ENCODE measurements around the gene ITLN1. TPM values are rescaled to one million over a fixed set of nuclear protein-coding genes. Genes with fewer than 3 reads are reported as not detected.
"Not testable (repeated sequence)": the region's sequence is repeated elsewhere in the genome, so short reads cannot be mapped to it uniquely, and the experiment has no call there.

Gene ITLN1
- total RNA-seq, 1 donor from 2014 or later: 1.0 TPM

DNA sequence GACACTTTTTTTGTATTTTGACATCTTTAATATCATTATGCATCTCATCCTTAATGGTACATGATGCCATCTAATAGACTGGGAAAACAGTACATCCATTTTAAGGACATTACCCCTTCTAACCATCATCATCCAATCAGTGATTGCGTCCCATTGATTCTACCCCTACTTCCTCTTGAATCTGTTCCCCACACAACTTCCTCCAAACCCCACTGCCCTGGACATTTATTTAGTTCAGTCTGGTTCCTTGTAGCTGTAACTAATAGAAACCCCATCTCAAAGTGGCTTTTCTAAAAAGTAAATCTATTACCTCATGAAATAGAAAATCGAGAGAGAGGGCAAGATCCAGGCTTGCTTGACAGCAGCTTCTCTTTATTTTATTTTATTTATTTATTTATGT lies 2.1 kb upstream of the ITLN1 start:
- no peak for DNase-seq
- Histone ChIP-seq H3K36me3 (no peaks in the 10 kb centered on the region), H3K4me1 (no peaks in the 10 kb centered on the region), H3K4me3 (no peak overlapping the region), H3K27ac (replicated peaks) (no peak overlapping the region), H3K27me3 (ENCODE audit: low read depth) (peaks cover 15% of the 10 kb centered on the region), H3K9me3 (replicated peaks) (no peaks in the 10 kb centered on the region)
- intact Hi-C loops (cut with micrococcal nuclease): no loop called here
- TF ChIP-seq, protein P1, sequence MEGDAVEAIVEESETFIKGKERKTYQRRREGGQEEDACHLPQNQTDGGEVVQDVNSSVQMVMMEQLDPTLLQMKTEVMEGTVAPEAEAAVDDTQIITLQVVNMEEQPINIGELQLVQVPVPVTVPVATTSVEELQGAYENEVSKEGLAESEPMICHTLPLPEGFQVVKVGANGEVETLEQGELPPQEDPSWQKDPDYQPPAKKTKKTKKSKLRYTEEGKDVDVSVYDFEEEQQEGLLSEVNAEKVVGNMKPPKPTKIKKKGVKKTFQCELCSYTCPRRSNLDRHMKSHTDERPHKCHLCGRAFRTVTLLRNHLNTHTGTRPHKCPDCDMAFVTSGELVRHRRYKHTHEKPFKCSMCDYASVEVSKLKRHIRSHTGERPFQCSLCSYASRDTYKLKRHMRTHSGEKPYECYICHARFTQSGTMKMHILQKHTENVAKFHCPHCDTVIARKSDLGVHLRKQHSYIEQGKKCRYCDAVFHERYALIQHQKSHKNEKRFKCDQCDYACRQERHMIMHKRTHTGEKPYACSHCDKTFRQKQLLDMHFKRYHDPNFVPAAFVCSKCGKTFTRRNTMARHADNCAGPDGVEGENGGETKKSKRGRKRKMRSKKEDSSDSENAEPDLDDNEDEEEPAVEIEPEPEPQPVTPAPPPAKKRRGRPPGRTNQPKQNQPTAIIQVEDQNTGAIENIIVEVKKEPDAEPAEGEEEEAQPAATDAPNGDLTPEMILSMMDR (IDR thresholded peaks at IDR 0.05; ENCODE audit: borderline replicate concordance): no peak

DNA sequence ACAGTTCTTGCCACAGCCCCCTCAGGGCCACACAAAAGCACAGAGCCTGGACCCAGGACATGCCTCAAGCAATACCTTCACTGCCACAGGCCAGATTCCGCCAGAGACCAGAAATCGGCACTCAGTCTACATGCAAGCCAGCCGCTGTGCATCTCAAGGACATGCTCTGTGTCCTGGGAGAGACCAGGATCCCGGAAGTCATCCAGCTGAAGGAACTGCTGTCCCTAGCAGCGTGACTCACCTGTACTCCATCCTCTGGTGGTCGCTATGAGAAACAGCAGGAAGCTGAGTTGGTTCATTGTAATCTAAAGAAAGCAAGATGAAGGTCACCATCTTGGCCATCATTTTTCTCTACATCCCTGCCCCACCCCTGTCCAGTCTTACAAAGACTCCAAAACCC lies 401 bp downstream of the ITLN1 start:
- intact Hi-C loops (cut with micrococcal nuclease): no loop called here

DNA sequence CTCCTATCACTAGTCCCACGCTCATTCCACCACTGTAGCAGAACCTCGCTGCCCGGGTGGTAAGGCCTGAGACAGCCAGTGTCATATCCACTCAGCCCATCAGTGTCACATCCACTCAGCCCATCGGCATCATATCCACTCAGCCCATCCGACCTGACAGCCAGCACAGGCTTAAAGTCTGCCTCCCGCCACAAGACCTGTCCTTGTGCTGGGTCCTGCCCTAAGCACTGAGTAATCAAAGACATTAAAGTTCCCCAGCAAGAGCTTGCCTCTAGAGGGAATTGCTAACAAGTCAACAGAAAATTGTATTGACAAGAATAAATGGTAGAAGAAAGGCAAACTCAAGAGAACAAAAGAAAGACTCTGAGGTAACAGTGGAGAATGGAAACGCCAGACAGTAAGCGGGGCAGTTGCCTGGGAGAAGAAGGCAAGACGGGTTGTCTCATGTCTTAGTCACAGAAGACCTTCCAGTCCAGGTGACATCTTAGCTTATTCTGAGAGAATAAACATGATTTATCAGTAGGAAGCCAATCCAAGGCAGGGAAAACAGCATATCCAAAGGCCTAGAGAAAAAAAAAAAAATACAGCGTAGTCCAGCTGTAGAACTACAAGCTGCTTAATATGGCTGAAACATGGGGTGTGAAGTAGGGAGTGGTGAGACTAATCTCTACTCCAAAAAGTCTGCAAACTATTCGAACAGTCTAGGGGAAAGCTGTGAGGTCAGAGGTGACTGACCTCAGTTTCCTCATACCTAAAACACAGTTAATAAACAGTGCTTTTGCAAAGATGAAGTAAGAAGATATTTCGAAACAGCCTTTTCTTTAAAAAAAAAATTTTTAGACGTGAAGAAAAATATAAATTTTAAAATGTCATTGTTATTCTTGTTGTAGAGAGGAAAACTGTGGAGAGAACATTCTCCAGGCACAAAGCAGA lies 1.1 kb downstream of the ITLN1 start:
- TF ChIP-seq, protein P1 (IDR thresholded peaks at IDR 0.05; ENCODE audit: borderline replicate concordance): no peak
- H3K27me3 ChIP-seq (ENCODE audit: low read depth): peaks cover 3% of the 10 kb centered on the region
- intact Hi-C loops (cut with micrococcal nuclease): no loop called here

More for the DNA sequence above, 401 bp downstream of the ITLN1 start:
- no peaks in the 10 kb centered on the region for H3K9me3 ChIP-seq (replicated peaks)
- TF ChIP-seq, protein P1 (IDR thresholded peaks at IDR 0.05; ENCODE audit: borderline replicate concordance): no peak
- DNase-seq: no peak
- H3K27ac ChIP-seq (replicated peaks): no peak overlapping the region
- peaks cover 5% of the 10 kb centered on the region for H3K27me3 ChIP-seq (ENCODE audit: low read depth)
- H3K4me1 ChIP-seq: no peaks in the 10 kb centered on the region
- H3K36me3 ChIP-seq: no peaks in the 10 kb centered on the region
- no peak overlapping the region for H3K4me3 ChIP-seq

DNA sequence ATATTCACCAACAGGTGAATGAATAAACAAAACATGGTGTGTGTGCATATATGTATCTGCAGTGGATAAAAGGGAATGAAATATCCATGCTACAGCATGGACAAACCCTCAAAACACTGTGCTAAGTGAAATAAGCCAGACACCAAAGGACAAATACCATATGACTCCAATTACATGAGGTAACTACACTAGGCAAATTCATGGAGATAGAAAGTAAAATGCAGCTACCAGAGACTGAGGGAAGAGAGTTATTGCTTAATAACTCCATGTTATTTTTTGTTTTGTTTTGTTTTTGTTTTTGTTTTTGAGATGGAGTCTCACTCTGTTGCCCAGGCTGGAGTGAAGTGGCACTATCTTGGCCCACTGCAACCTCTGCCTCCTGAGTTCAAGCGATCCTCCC lies 2.4 kb downstream of the ITLN1 start:
- TF ChIP-seq, protein P1 (IDR thresholded peaks at IDR 0.05; ENCODE audit: borderline replicate concordance): no peak
- Histone ChIP-seq H3K27ac (replicated peaks) (no peak overlapping the region), H3K4me3 (no peak overlapping the region)

More for the DNA sequence above, 1.1 kb downstream of the ITLN1 start:
- DNase-seq: no peak
- Histone ChIP-seq H3K4me1 (no peaks in the 10 kb centered on the region), H3K4me3 (no peak overlapping the region), H3K27ac (replicated peaks) (no peak overlapping the region), H3K9me3 (replicated peaks) (no peaks in the 10 kb centered on the region), H3K36me3 (no peaks in the 10 kb centered on the region)

DNA sequence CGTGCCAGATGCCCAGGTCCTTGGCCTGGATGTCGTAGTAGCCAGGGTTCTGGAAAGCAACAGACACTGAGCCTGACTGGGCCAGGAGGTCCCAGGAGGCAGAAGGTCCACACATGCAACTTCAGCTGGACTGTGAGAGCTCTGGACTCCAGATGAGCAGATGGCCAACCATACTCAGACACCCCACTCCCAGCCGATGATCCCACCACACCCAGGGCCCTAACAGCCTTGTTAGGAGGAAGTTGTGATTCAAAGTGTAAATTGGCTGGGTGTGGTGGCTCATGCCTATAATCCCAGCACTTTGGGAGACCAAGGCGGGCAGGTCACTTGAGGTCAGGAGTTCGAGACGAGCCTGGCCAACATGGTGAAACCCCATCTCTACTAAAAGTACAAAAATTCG lies 3.7 kb downstream of the ITLN1 start:
- H3K4me1 ChIP-seq; H3K9me3 ChIP-seq (replicated peaks); H3K4me3 ChIP-seq; H3K36me3 ChIP-seq; DNase-seq; H3K27me3 ChIP-seq (ENCODE audit: low read depth); intact Hi-C loops (cut with micrococcal nuclease); H3K27ac ChIP-seq (replicated peaks): not testable (repeated sequence)

More for the DNA sequence above, 2.4 kb downstream of the ITLN1 start:
- no peak for DNase-seq
- Histone ChIP-seq H3K4me1 (no peaks in the 10 kb centered on the region), H3K27me3 (ENCODE audit: low read depth) (no peaks in the 10 kb centered on the region), H3K36me3 (no peaks in the 10 kb centered on the region), H3K9me3 (replicated peaks) (no peaks in the 10 kb centered on the region)
- intact Hi-C loops (cut with micrococcal nuclease): no loop called here

DNA sequence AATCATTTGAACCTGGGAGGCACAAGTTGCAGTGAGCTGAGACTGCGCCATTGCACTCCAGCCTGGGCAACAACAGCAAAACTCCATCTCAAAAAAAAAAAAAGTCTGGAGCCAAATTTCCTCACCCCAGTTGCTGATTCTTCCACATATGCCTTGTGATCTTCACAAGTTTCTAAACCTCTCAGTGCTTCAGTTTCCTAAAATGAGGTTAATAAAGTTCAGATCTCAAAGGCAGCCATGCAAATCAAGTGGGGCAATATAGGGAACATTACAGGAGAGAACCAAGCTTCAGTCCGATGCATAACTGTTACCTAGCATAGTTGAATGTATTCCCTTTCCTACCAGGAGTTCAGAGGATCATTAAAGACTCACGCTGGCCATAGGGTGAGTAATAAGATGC lies 4.8 kb downstream of the ITLN1 start:
- H3K27ac ChIP-seq (replicated peaks): no peak overlapping the region
- TF ChIP-seq, protein P1 (IDR thresholded peaks at IDR 0.05; ENCODE audit: borderline replicate concordance): no peak
- intact Hi-C loops (cut with micrococcal nuclease): no loop called here

More for the DNA sequence above, 4.8 kb downstream of the ITLN1 start:
- Histone ChIP-seq H3K27me3 (ENCODE audit: low read depth) (no peaks in the 10 kb centered on the region), H3K9me3 (replicated peaks) (no peaks in the 10 kb centered on the region), H3K36me3 (no peaks in the 10 kb centered on the region), H3K4me3 (no peak overlapping the region), H3K4me1 (no peaks in the 10 kb centered on the region)
- no peak for DNase-seq

All from left ventricle myocardium inferior (tissue), 1 donor.